ENCODE data around the gene NUDT17.

The NUDT17 gene

GRCh38 chr1:145886816-145887215 is 41.4 kb downstream of the NUDT17 start:
- TF ChIP-seq BACH2 (CRISPR knock-in tag; IDR thresholded peaks at IDR 0.05; ENCODE audit: borderline replicate concordance) (no peak), PPARA (CRISPR knock-in tag; IDR thresholded peaks at IDR 0.05; ENCODE audit: borderline replicate concordance) (no peak), SNAI2 (CRISPR knock-in tag; IDR thresholded peaks at IDR 0.05) (no peak), CREB5 (CRISPR knock-in tag; IDR thresholded peaks at IDR 0.05; ENCODE audit: low read depth) (no peak), ZNF70 (CRISPR knock-in tag; IDR thresholded peaks at IDR 0.05) (no peak)
- TF ChIP-seq, protein P1, sequence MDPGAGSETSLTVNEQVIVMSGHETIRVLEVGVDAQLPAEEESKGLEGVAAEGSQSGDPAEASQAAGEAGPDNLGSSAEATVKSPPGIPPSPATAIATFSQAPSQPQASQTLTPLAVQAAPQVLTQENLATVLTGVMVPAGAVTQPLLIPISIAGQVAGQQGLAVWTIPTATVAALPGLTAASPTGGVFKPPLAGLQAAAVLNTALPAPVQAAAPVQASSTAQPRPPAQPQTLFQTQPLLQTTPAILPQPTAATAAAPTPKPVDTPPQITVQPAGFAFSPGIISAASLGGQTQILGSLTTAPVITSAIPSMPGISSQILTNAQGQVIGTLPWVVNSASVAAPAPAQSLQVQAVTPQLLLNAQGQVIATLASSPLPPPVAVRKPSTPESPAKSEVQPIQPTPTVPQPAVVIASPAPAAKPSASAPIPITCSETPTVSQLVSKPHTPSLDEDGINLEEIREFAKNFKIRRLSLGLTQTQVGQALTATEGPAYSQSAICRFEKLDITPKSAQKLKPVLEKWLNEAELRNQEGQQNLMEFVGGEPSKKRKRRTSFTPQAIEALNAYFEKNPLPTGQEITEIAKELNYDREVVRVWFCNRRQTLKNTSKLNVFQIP (CRISPR knock-in tag; IDR thresholded peaks at IDR 0.05; ENCODE audit: borderline replicate concordance, low read depth), result no peak
- ATAC-seq, result no peak

- no peak for ATAC-seq
- TF ChIP-seq RARB (CRISPR knock-in tag; IDR thresholded peaks at IDR 0.05), result no peak
- TF ChIP-seq TSHZ2 (CRISPR knock-in tag; IDR thresholded peaks at IDR 0.05), result no peak
- no peak for TF ChIP-seq BACH2 (CRISPR knock-in tag; IDR thresholded peaks at IDR 0.05; ENCODE audit: borderline replicate concordance)
- no peak for TF ChIP-seq PPARA (CRISPR knock-in tag; IDR thresholded peaks at IDR 0.05; ENCODE audit: borderline replicate concordance)
- TF ChIP-seq ZC3H10 (CRISPR knock-in tag; IDR thresholded peaks at IDR 0.05), result no peak
- no peak for TF ChIP-seq TOX (CRISPR knock-in tag; IDR thresholded peaks at IDR 0.05; ENCODE audit: borderline replicate concordance)
- TF ChIP-seq CREB5 (CRISPR knock-in tag; IDR thresholded peaks at IDR 0.05; ENCODE audit: low read depth), result no peak
- TF ChIP-seq, protein P1 (CRISPR knock-in tag; IDR thresholded peaks at IDR 0.05; ENCODE audit: borderline replicate concordance, low read depth), result no peak
- no peak for TF ChIP-seq ISL1 (CRISPR knock-in tag; IDR thresholded peaks at IDR 0.05)
- no peak for TF ChIP-seq ZFP30 (CRISPR knock-in tag; IDR thresholded peaks at IDR 0.05)
- no peak for TF ChIP-seq OSR1 (CRISPR knock-in tag; IDR thresholded peaks at IDR 0.05)
- TF ChIP-seq, protein P2, sequence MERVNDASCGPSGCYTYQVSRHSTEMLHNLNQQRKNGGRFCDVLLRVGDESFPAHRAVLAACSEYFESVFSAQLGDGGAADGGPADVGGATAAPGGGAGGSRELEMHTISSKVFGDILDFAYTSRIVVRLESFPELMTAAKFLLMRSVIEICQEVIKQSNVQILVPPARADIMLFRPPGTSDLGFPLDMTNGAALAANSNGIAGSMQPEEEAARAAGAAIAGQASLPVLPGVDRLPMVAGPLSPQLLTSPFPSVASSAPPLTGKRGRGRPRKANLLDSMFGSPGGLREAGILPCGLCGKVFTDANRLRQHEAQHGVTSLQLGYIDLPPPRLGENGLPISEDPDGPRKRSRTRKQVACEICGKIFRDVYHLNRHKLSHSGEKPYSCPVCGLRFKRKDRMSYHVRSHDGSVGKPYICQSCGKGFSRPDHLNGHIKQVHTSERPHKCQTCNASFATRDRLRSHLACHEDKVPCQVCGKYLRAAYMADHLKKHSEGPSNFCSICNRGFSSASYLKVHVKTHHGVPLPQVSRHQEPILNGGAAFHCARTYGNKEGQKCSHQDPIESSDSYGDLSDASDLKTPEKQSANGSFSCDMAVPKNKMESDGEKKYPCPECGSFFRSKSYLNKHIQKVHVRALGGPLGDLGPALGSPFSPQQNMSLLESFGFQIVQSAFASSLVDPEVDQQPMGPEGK (CRISPR knock-in tag; IDR thresholded peaks at IDR 0.05; ENCODE audit: borderline replicate concordance), result no peak
- TF ChIP-seq ZNF70 (CRISPR knock-in tag; IDR thresholded peaks at IDR 0.05), result no peak
- no peak for TF ChIP-seq GLIS3 (CRISPR knock-in tag; IDR thresholded peaks at IDR 0.05)
- TF ChIP-seq CSDC2 (CRISPR knock-in tag; IDR thresholded peaks at IDR 0.05), result no peak
Measured at GRCh38 chr1:145887631-145888030, 42.2 kb downstream of the NUDT17 start.

GRCh38 chr1:145889722-145890121 is 44.3 kb downstream of the NUDT17 start:
- TF ChIP-seq ZNF70 (CRISPR knock-in tag; IDR thresholded peaks at IDR 0.05) (no peak), ISL1 (CRISPR knock-in tag; IDR thresholded peaks at IDR 0.05) (no peak)
- ATAC-seq, result no peak

- no peak; the same call in 2 of the 3 replicates for ATAC-seq
- TF ChIP-seq ZNF565 (CRISPR knock-in tag; conservative IDR thresholded peaks at IDR 0.05; ENCODE audit: low read depth), result no peak
- TF ChIP-seq SNAI2 (CRISPR knock-in tag; IDR thresholded peaks at IDR 0.05), result no peak
- TF ChIP-seq ZC3H10 (CRISPR knock-in tag; IDR thresholded peaks at IDR 0.05), result no peak
- no peak for TF ChIP-seq ZNF70 (CRISPR knock-in tag; IDR thresholded peaks at IDR 0.05)
- TF ChIP-seq RARB (CRISPR knock-in tag; IDR thresholded peaks at IDR 0.05), result no peak
- TF ChIP-seq BACH2 (CRISPR knock-in tag; IDR thresholded peaks at IDR 0.05; ENCODE audit: borderline replicate concordance), result no peak
- TF ChIP-seq GLIS3 (CRISPR knock-in tag; IDR thresholded peaks at IDR 0.05), result no peak
- TF ChIP-seq TOX (CRISPR knock-in tag; IDR thresholded peaks at IDR 0.05; ENCODE audit: borderline replicate concordance), result no peak
- no peak for TF ChIP-seq ZFP3 (CRISPR knock-in tag; IDR thresholded peaks at IDR 0.05)
- TF ChIP-seq, protein P2 (CRISPR knock-in tag; IDR thresholded peaks at IDR 0.05; ENCODE audit: borderline replicate concordance), result no peak
- TF ChIP-seq TSHZ2 (CRISPR knock-in tag; IDR thresholded peaks at IDR 0.05), result no peak
- TF ChIP-seq ZFP30 (CRISPR knock-in tag; IDR thresholded peaks at IDR 0.05), result no peak
Measured at GRCh38 chr1:145891143-145891542, 45.7 kb downstream of the NUDT17 start.

All from SK-N-SH treated with all-trans-retinoic acid at 6 μM for 48 hours (cell line).